ENCODE measurements around the gene ADAMTSL2. TPM values are rescaled to one million over a fixed set of nuclear protein-coding genes. Genes with fewer than 3 reads are reported as not detected.

The ADAMTSL2 gene
- total and polyA plus RNA-seq, 2 of the 13 experiments (the other 11 are each of a cell fraction or from before 2014, with no cell fraction given): 1.9 to 3.8 TPM

GRCh38 chr9:133552236-133552635 is 17.7 kb downstream of the ADAMTSL2 start:
- Histone ChIP-seq H3K36me3 (replicated peaks in 1 of 2; ENCODE audit: control insufficient read depth in 1 of 2, insufficient read depth in 2 of 2, low read length in 2 of 2) (peaks cover 0 to 1% of the 10 kb centered on the region in 2 experiments; a peak in 1 of 5 replicates), H2AFZ (ENCODE audit: low read length) (no peak overlapping the region), H3K9me3 (ENCODE audit: low read length) (no peaks in the 10 kb centered on the region), H3K9ac (ENCODE audit: insufficient read depth, low read depth, low read length) (no peak overlapping the region), H3K4me1 (ENCODE audit: insufficient read depth, low read length) (0 out of 2 replicates have a peak, but pooled peaks cover 4% of the 10 kb centered on the region), H4K20me1 (ENCODE audit: insufficient read depth, low read length) (no peaks in the 10 kb centered on the region), H3K79me2 (ENCODE audit: insufficient read depth, low read length) (no peaks in the 10 kb centered on the region), H3K27ac (ENCODE audit: extremely low read length, insufficient read depth, low read length) (no peak overlapping the region), H3K4me2 (ENCODE audit: low read depth, low read length) (no peak overlapping the region), H3K4me3 (replicated peaks in 1 of 3; ENCODE audit: insufficient read depth in 1 of 3, low read depth in 2 of 3, low read length in 3 of 3) (no peak overlapping the region), H3K27me3 (ENCODE audit: control insufficient read depth in 1 of 2, insufficient read depth in 2 of 2, low read length in 2 of 2) (peaks cover 0 to 3% of the 10 kb centered on the region in 2 experiments; a peak in 2 of 5 replicates)
- 77% methylated on average over 8 of the region's 8 CpGs for WGBS (ENCODE audit: low lambda C conversion rate)
- ATAC-seq: no peak
- POLR2A ChIA-PET: no interaction called here
- DNase-seq (ENCODE audit: low spot score): no peak
- no peak for FAIRE-seq
- BruUV-seq (replicated peaks): no TSS peak
- in situ Hi-C loops (cut with HindIII; ENCODE audit: extremely low pct_ligation_motif_present, low pct_unique_long_range_greater_than_20kb): no loop called here
- TF ChIP-seq ZNF160 (CRISPR knock-in tag; IDR thresholded peaks at IDR 0.05) (no peak), IRF1 (CRISPR knock-in tag; IDR thresholded peaks at IDR 0.05; ENCODE audit: low read depth) (no peak), ZFAT (CRISPR knock-in tag; conservative IDR thresholded peaks at IDR 0.05) (no peak), HOXA3 (CRISPR knock-in tag; IDR thresholded peaks at IDR 0.05) (no peak), THYN1 (CRISPR knock-in tag; IDR thresholded peaks at IDR 0.05; ENCODE audit: borderline replicate concordance, low read depth) (no peak), HMG20B (CRISPR knock-in tag; conservative IDR thresholded peaks at IDR 0.05) (no peak), ZNF615 (CRISPR knock-in tag; IDR thresholded peaks at IDR 0.05; ENCODE audit: borderline replicate concordance) (no peak), ZNF790 (CRISPR knock-in tag; IDR thresholded peaks at IDR 0.05; ENCODE audit: borderline replicate concordance) (no peak), ZNF234 (CRISPR knock-in tag; conservative IDR thresholded peaks at IDR 0.05) (no peak), ZNF644 (CRISPR knock-in tag; IDR thresholded peaks at IDR 0.05; ENCODE audit: low read depth) (no peak), ZNF414 (CRISPR knock-in tag; IDR thresholded peaks at IDR 0.05) (no peak), ARID2 (CRISPR knock-in tag; IDR thresholded peaks at IDR 0.05; ENCODE audit: borderline replicate concordance) (no peak), ZNF878 (CRISPR knock-in tag; IDR thresholded peaks at IDR 0.05) (no peak), ZBTB7B (CRISPR knock-in tag; IDR thresholded peaks at IDR 0.05) (no peak), ZNF317 (CRISPR knock-in tag; IDR thresholded peaks at IDR 0.05) (no peak)
- TF ChIP-seq, protein P1, sequence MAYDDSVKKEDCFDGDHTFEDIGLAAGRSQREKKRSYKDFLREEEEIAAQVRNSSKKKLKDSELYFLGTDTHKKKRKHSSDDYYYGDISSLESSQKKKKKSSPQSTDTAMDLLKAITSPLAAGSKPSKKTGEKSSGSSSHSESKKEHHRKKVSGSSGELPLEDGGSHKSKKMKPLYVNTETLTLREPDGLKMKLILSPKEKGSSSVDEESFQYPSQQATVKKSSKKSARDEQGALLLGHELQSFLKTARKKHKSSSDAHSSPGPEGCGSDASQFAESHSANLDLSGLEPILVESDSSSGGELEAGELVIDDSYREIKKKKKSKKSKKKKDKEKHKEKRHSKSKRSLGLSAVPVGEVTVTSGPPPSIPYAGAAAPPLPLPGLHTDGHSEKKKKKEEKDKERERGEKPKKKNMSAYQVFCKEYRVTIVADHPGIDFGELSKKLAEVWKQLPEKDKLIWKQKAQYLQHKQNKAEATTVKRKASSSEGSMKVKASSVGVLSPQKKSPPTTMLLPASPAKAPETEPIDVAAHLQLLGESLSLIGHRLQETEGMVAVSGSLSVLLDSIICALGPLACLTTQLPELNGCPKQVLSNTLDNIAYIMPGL (CRISPR knock-in tag; IDR thresholded peaks at IDR 0.05; ENCODE audit: borderline replicate concordance in 1 of 2, low read depth in 1 of 2): no peak
- intact Hi-C loops (cut with micrococcal nuclease; ENCODE audit: unreplicated experiment): no loop called here
- CTCF ChIA-PET (ENCODE audit: low intra/inter-chr PET ratio, low total read pairs): no interaction called here
